ENCODE measurements around the gene SPSB2. TPM values are rescaled to one million over a fixed set of nuclear protein-coding genes. Genes with fewer than 3 reads are reported as not detected.

SPSB2 gene
- total and polyA plus RNA-seq, 2 donors (not counting 1 experiment from before 2014, with no cell fraction given), result 9.4 to 16.0 TPM

DNA sequence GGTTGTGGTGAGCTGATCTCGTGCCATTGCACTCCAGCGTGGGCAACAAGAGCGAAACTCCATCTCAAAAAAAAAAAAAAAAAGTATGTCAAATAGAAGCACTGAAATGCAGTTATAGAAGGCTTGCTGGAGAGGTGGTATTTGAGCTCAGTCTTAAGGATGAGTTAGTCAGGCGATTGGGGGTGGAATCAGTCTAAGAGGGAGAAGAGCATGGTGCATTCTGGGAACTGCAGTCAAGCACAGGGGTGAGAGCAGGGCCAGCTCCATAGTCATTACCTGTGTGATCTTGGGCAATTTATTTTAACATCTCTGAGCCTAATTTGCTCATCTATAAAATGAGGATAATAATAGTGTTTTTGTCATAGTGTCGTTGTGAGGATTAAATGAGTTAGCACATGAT, 38.2 kb downstream of the SPSB2 start:
- DNase-seq (no peak), ATAC-seq (ENCODE audit: low read depth) (no peak)
- H3K4me3 Mint-ChIP-seq, result no peak overlapping the region
- Histone ChIP-seq H3K27ac (ENCODE audit: low read length in 2 of 2) (no peak overlapping the region), H3K27me3 (replicated peaks in 1 of 4; ENCODE audit: control extremely low read depth in 1 of 4, control insufficient read depth in 3 of 4, insufficient read depth in 4 of 4, low read length in 3 of 4) (peaks cover 0 to 24% (median 4%) of the 10 kb centered on the region in 4 experiments), H3K9ac (ENCODE audit: low read length) (no peak overlapping the region), H3K4me2 (replicated peaks; ENCODE audit: low read depth, low read length, poor library complexity, severe bottlenecking) (no peak overlapping the region), H4K20me1 (ENCODE audit: control insufficient read depth, insufficient read depth, low read length, poor library complexity, severe bottlenecking) (no peaks in the 10 kb centered on the region), H3K4me1 (ENCODE audit: control insufficient read depth in 2 of 2, insufficient read depth in 2 of 2, low read length in 2 of 2) (peaks cover 0 to 17% of the 10 kb centered on the region in 2 donors), H3K36me3 (replicated peaks in 1 of 2; ENCODE audit: control extremely low read depth in 1 of 2, control insufficient read depth in 1 of 2, extremely low read depth in 1 of 2, insufficient read depth in 2 of 2, low read length in 1 of 2) (no peaks in the 10 kb centered on the region), H3K9me3 (ENCODE audit: control extremely low read depth in 1 of 3, control insufficient read depth in 2 of 3, insufficient read depth in 1 of 3, low read length in 2 of 3) (peaks cover 0 to 3% (median 0%) of the 10 kb centered on the region in 3 donors), H3K79me2 (ENCODE audit: control insufficient read depth, insufficient read depth, low read length) (no peaks in the 10 kb centered on the region), H2AFZ (ENCODE audit: insufficient read depth, low read depth, low read length, poor library complexity, severe bottlenecking) (no peak overlapping the region), H3K4me3 (ENCODE audit: control extremely low read depth in 1 of 5, extremely low read depth in 1 of 5, insufficient read depth in 1 of 5, low read depth in 2 of 5, low read length in 4 of 5) (no peak overlapping the region)
- no peaks in the 10 kb centered on the region for H3K9me3 Mint-ChIP-seq (ENCODE audit: insufficient read depth)
- peaks cover 29% of the 10 kb centered on the region for H3K27me3 Mint-ChIP-seq
- no peak overlapping the region for H3K27ac Mint-ChIP-seq
- ChIA-PET CTCF (interaction anchor here (0.6 to 3.8 kb wide), 16 partner anchors 9 to 402 kb away, joined by 3 to 31 read pairs (median 4); partner anchors contain the start of genes CDCA3, MLF2, SPSB2 and TPI1), POLR2A (no interaction called here)
- TF ChIP-seq, protein P1, sequence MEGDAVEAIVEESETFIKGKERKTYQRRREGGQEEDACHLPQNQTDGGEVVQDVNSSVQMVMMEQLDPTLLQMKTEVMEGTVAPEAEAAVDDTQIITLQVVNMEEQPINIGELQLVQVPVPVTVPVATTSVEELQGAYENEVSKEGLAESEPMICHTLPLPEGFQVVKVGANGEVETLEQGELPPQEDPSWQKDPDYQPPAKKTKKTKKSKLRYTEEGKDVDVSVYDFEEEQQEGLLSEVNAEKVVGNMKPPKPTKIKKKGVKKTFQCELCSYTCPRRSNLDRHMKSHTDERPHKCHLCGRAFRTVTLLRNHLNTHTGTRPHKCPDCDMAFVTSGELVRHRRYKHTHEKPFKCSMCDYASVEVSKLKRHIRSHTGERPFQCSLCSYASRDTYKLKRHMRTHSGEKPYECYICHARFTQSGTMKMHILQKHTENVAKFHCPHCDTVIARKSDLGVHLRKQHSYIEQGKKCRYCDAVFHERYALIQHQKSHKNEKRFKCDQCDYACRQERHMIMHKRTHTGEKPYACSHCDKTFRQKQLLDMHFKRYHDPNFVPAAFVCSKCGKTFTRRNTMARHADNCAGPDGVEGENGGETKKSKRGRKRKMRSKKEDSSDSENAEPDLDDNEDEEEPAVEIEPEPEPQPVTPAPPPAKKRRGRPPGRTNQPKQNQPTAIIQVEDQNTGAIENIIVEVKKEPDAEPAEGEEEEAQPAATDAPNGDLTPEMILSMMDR (IDR thresholded peaks at IDR 0.05), result no peak
- TF ChIP-seq EZH2 (IDR thresholded peaks at IDR 0.05; ENCODE audit: borderline replicate concordance, insufficient read depth, low read depth, low read length, poor library complexity, severe bottlenecking), result no peak
- H3K4me1 Mint-ChIP-seq, result peaks cover 12% of the 10 kb centered on the region
- intact Hi-C loops (cut with micrococcal nuclease), result loop anchor here (1.0 kb wide), 2 partner anchors 16 to 82 kb away; partner anchors contain the start of genes CDCA3 and MLF2
- WGBS (ENCODE audit: insufficient coverage), result 63% methylated on average over 1 of the region's 5 CpGs

DNA sequence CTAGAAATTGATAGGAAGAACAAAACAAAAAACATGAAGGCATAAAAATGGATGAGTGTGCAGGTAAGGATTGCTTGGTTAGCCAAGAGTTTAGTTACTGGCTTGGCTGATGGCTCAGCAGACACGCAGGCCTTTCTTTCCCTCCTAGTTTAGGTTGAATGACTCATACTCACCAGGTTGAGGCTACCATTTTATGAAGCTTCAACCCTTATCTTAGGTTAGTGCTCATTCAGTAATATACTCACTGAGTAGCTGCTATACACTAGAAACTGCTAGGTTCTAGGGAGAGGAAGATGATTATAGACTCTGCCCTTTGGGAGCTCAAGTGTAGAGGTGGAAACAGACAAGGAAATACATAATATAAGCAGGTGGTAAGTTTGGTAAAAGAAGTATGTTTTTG, 38.8 kb downstream of the SPSB2 start:
- H3K27me3 ChIP-seq (replicated peaks in 1 of 4; ENCODE audit: control extremely low read depth in 1 of 4, control insufficient read depth in 3 of 4, insufficient read depth in 4 of 4, low read length in 3 of 4), result peaks cover 0 to 30% (median 7%) of the 10 kb centered on the region in 4 experiments
- TF ChIP-seq, protein P1 (IDR thresholded peaks at IDR 0.05), result no peak
- TF ChIP-seq EZH2 (IDR thresholded peaks at IDR 0.05; ENCODE audit: borderline replicate concordance, insufficient read depth, low read depth, low read length, poor library complexity, severe bottlenecking), result no peak
- peaks cover 0 to 3% (median 0%) of the 10 kb centered on the region in 3 donors for H3K9me3 ChIP-seq (ENCODE audit: control extremely low read depth in 1 of 3, control insufficient read depth in 2 of 3, insufficient read depth in 1 of 3, low read length in 2 of 3)
- H3K4me2 ChIP-seq (replicated peaks; ENCODE audit: low read depth, low read length, poor library complexity, severe bottlenecking), result no peak overlapping the region
- ChIA-PET CTCF (interaction anchor here (0.7 to 3.8 kb wide), 14 partner anchors 9 to 403 kb away, joined by 3 to 31 read pairs (median 5); partner anchors contain the start of genes CDCA3, MLF2, SPSB2 and TPI1), POLR2A (no interaction called here)
- Mint-ChIP-seq H3K4me3 (no peak overlapping the region), H3K9me3 (ENCODE audit: insufficient read depth) (no peaks in the 10 kb centered on the region), H3K27ac (no peak overlapping the region), H3K27me3 (peaks cover 35% of the 10 kb centered on the region), H3K4me1 (peaks cover 11% of the 10 kb centered on the region)
- DNase-seq (no peak), ATAC-seq (ENCODE audit: low read depth) (no peak)
- H2AFZ ChIP-seq (ENCODE audit: insufficient read depth, low read depth, low read length, poor library complexity, severe bottlenecking), result no peak overlapping the region
- WGBS (ENCODE audit: insufficient coverage), result no CpG with 5 or more reads among the region's 1 CpG
- H3K9ac ChIP-seq (ENCODE audit: low read length), result no peak overlapping the region
- peaks cover 4 to 17% of the 10 kb centered on the region in 2 donors for H3K4me1 ChIP-seq (ENCODE audit: control insufficient read depth in 2 of 2, insufficient read depth in 2 of 2, low read length in 2 of 2)
- H3K4me3 ChIP-seq (ENCODE audit: control extremely low read depth in 1 of 5, extremely low read depth in 1 of 5, insufficient read depth in 1 of 5, low read depth in 2 of 5, low read length in 4 of 5), result no peak overlapping the region
- peaks cover 5% of the 10 kb centered on the region for H4K20me1 ChIP-seq (ENCODE audit: control insufficient read depth, insufficient read depth, low read length, poor library complexity, severe bottlenecking)
- H3K79me2 ChIP-seq (ENCODE audit: control insufficient read depth, insufficient read depth, low read length), result no peaks in the 10 kb centered on the region
- no peak overlapping the region for H3K27ac ChIP-seq (ENCODE audit: low read length in 2 of 2)
- intact Hi-C loops (cut with micrococcal nuclease), result no loop called here
- no peaks in the 10 kb centered on the region for H3K36me3 ChIP-seq (replicated peaks in 1 of 2; ENCODE audit: control extremely low read depth in 1 of 2, control insufficient read depth in 1 of 2, extremely low read depth in 1 of 2, insufficient read depth in 2 of 2, low read length in 1 of 2)

All from B cell (primary cell).